ENCODE measurements around the gene STK32A. TPM values are rescaled to one million over a fixed set of nuclear protein-coding genes. Genes with fewer than 3 reads are reported as not detected.

Gene STK32A
- total RNA-seq, 1 donor from 2014 or later: 0.28 TPM

- Mint-ChIP-seq H3K4me3 (no peak overlapping the region), H3K27ac (ENCODE audit: unreplicated experiment) (no peak overlapping the region), H3K9me3 (no peaks in the 10 kb centered on the region), H3K27me3 (ENCODE audit: low read depth) (no peaks in the 10 kb centered on the region), H3K36me3 (ENCODE audit: low read depth) (no peaks in the 10 kb centered on the region), H3K4me1 (peaks cover 11% of the 10 kb centered on the region)
- TF ChIP-seq CTCF (conservative IDR thresholded peaks at IDR 0.05): no peak
- DNase-seq (ENCODE audit: low read depth, low spot score): no peak
Observed at GRCh38 chr5:147193123-147193522, 41.7 kb upstream of the STK32A start.

- Mint-ChIP-seq H3K4me3 (no peak overlapping the region), H3K4me1 (no peaks in the 10 kb centered on the region), H3K36me3 (ENCODE audit: low read depth) (peaks cover 6% of the 10 kb centered on the region), H3K27ac (ENCODE audit: unreplicated experiment) (peak overlapping the region; percentile 44), H3K27me3 (ENCODE audit: low read depth) (no peaks in the 10 kb centered on the region), H3K9me3 (peaks cover 6% of the 10 kb centered on the region)
- TF ChIP-seq CTCF (conservative IDR thresholded peaks at IDR 0.05): no peak
- DNase-seq (ENCODE audit: low read depth, low spot score): no peak
Observed at GRCh38 chr5:147200004-147200403, 34.8 kb upstream of the STK32A start.

GRCh38 chr5:147203213-147203612 is 31.6 kb upstream of the STK32A start:
- peaks cover 9% of the 10 kb centered on the region for H3K9me3 Mint-ChIP-seq

GRCh38 chr5:147204576-147204975 is 30.2 kb upstream of the STK32A start:
- Mint-ChIP-seq H3K27me3 (ENCODE audit: low read depth) (no peaks in the 10 kb centered on the region), H3K36me3 (ENCODE audit: low read depth) (peaks cover 9% of the 10 kb centered on the region), H3K4me3 (no peak overlapping the region), H3K4me1 (peaks cover 21% of the 10 kb centered on the region), H3K9me3 (peaks cover 9% of the 10 kb centered on the region), H3K27ac (ENCODE audit: unreplicated experiment) (no peak overlapping the region)
- no peak for DNase-seq (ENCODE audit: low read depth, low spot score)
- no peak for TF ChIP-seq CTCF (conservative IDR thresholded peaks at IDR 0.05)

More at GRCh38 chr5:147203213-147203612, 31.6 kb upstream of the STK32A start:
- no peak for DNase-seq (ENCODE audit: low read depth, low spot score)
- H3K36me3 Mint-ChIP-seq (ENCODE audit: low read depth): peaks cover 9% of the 10 kb centered on the region
- no peaks in the 10 kb centered on the region for H3K27me3 Mint-ChIP-seq (ENCODE audit: low read depth)
- H3K4me3 Mint-ChIP-seq: no peak overlapping the region
- H3K27ac Mint-ChIP-seq (ENCODE audit: unreplicated experiment): no peak overlapping the region
- no peak for TF ChIP-seq CTCF (conservative IDR thresholded peaks at IDR 0.05)
- peaks cover 10% of the 10 kb centered on the region for H3K4me1 Mint-ChIP-seq

- H3K4me3 Mint-ChIP-seq: peak overlapping the region; percentile 66
- no peak for TF ChIP-seq CTCF (conservative IDR thresholded peaks at IDR 0.05)
- peaks cover 9% of the 10 kb centered on the region for H3K9me3 Mint-ChIP-seq
Observed at GRCh38 chr5:147208134-147208533, 26.7 kb upstream of the STK32A start.

More at GRCh38 chr5:147208134-147208533, 26.7 kb upstream of the STK32A start:
- peak overlapping the region; percentile 93 for H3K27ac Mint-ChIP-seq (ENCODE audit: unreplicated experiment)
- DNase-seq (ENCODE audit: low read depth, low spot score): no peak
- peaks cover 26% of the 10 kb centered on the region for H3K4me1 Mint-ChIP-seq
- peaks cover 9% of the 10 kb centered on the region for H3K36me3 Mint-ChIP-seq (ENCODE audit: low read depth)
- no peaks in the 10 kb centered on the region for H3K27me3 Mint-ChIP-seq (ENCODE audit: low read depth)
